HG03439 (cell line): ENCODE data around the gene TNF.

Experiments used
- ATAC-seq: cut with Tn5 transposase; IDR thresholded peaks from one replicate; pipeline ENCODE4 v1.9.1; 2021; ENCODE audit warnings: mild to moderate bottlenecking, moderate library complexity; ENCODE audit not compliant: unreplicated experiment

The TNF gene

GRCh38 chr6:31622684-31623091 lies 47.3 kb downstream of the TNF start:
- no peak for ATAC-seq

DNA sequence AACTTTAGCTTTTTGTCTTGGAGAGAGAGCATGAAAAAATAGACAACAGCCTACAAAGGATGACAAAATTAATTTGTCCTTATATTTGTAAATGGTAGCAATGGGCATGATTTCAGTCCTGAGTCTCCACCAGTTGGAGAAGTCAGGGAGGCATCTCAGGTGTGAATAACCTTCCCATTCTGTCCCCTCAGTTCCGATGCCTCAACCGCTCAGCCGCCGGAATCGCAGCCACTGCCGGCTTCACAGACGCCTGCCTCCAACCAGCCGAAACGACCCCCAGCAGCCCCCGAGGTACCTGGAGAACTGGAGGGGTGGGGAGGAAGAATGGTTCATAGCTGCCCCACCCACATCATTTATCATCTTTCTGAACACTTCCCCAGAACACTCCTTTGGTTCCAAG lies 48.7 kb downstream of the TNF start:
- no peak for ATAC-seq

GRCh38 chr6:31626952-31627351 lies 51.6 kb downstream of the TNF start:
- ATAC-seq = no peak

DNA sequence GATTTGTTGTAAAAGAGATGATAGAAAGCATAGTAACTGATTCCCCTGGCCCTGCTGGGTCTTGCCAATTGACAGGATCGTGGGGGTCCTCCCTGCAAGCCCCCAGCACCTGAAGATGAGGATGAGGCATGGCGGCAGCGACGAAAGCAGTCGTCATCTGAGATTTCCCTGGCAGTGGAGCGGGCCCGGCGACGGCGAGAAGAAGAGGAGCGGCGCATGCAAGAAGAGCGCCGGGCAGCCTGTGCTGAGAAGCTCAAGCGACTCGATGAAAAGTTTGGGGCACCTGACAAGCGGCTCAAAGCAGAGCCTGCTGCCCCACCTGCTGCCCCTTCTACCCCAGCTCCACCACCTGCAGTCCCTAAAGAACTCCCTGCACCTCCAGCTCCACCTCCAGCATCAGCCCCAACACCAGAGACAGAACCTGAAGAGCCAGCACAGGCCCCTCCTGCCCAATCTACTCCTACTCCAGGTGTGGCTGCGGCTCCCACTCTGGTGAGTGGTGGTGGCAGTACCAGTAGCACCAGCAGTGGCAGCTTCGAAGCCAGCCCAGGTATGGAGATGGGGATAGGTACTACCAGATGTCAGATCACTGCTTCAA lies 52.4 kb downstream of the TNF start:
- no peak for ATAC-seq
